HG03521 (cell line): Measurements from ENCODE around the gene SOAT2.
A peak's percentile ranks its signal among the peaks of the same experiment; 100 is the strongest.
"Not testable (repeated sequence)": the region's sequence is repeated elsewhere in the genome, so short reads cannot be mapped to it uniquely, and the experiment has no call there.

Experiments
- ATAC-seq: cut with Tn5 transposase; IDR thresholded peaks from one replicate; pipeline ENCODE4 v1.9.1; 2021; ENCODE audit warnings: mild to moderate bottlenecking, moderate library complexity; ENCODE audit not compliant: unreplicated experiment

SOAT2 gene

DNA sequence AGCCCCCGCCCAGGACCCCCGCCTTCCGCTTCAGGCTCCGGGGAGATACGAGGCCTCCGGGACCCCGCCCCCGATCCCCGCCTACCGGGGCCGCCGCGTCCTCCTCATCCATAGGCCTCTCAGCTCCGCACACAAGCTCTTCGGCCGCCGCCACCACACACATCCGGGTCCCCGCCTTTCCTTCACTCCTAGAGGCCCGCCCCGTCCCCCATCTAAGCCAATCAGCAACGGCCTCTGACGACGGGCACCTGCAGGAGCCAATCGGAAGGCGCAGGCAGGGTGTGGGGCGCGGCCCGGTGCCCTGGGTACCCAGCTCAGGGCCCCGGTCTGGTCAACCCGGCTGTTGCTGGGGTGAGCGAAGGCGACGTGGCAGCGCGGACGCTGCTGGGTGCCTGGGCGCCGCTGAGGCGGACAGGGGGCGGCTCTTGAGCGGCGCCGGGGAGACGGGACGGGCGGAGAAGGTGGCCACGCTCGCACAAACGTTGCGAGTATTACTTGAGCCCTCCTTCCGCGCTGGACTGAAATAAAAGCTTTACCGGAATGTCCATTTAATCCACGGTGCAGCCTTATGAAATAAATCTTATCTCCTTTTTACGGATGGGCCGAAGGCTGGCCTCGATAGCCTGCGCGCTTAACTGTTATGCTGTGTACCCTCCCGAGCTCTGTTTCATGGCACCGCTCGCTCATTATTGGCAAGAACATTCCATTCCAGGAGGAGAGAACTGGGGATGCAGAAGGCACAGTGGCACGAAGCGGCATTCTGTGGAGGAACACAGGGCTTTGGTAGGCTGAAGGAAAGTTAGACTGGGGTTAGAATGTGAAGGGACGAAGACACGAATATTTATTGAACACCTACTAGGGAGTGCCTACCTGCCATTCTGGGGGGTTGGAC is 23.8 kb upstream of the SOAT2 start, which contains the start of gene SPRYD3:
Gene SPRYD3 (minus strand): TSS at position 165 of the 892 bp plus-strand sequence. CDS start 57 bp downstream, at position 108.
- ATAC-seq, result peak; percentile 98

- no peak for ATAC-seq
Observed at GRCh38 chr12:53082637-53083175, 20.6 kb upstream of the SOAT2 start.

GRCh38 chr12:53086361-53086760 is 16.9 kb upstream of the SOAT2 start:
- ATAC-seq, result no peak

DNA sequence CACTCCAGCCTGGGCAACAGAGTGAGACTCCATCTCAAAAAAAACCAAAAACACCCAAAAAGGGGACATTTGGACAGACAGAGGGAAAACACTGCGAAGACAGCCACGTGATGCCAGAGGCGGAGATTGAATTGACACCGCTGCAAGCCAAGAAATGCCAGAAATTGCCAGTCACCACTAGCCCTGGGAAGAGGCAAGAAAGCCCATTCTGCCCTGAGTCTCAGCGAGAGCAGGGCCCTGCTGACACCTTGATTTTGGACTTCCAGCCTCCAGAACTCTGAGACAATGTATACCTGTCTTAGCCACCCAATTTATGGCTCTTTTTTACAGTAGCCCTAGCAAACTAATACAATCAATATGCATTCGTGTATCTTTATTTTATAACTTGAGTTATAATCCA is 13.2 kb upstream of the SOAT2 start:
- ATAC-seq, result no peak

DNA sequence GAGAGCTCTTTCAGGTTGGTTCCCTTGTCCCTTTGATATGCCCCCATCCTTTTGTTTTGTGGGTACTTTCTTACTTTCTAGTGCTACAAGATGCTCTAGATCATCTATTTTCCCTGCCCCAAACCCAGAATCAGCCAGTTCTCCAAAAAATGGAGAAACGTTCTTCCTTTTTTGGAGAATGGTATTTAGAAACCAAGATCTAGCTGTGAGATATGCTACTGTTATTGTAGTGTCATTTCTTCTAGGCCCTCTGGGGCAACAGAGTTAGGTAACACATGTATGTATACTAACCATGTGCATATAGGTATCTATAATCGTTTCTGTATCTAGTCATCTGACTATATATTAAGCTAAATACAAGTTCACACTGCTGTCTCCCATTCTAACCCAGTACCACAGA is 12.7 kb upstream of the SOAT2 start:
- no peak for ATAC-seq

- no peak for ATAC-seq
Observed at GRCh38 chr12:53091756-53092155, 11.5 kb upstream of the SOAT2 start.

GRCh38 chr12:53093777-53094393 is 9.4 kb upstream of the SOAT2 start:
- ATAC-seq, result no peak

DNA sequence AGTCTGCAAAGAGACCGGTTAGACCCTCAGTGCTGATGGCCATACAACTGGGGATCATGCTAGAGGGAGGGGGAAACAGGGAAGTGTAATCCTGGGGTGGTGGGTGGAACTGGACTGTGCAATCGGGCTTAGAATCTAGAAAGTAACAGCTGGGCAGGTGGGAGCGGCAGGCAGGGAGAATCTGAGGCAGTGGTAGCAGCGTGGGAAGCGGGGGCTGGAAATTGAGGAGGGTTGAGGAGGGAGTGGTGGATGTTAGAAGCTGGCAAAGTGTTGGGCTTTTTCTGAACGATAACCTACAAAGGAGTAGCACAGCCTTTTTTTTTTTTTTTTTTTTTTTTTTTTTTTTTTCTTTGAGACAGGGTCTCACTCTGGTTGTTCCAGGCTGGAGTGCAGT is 8.9 kb upstream of the SOAT2 start:
- no peak for ATAC-seq

DNA sequence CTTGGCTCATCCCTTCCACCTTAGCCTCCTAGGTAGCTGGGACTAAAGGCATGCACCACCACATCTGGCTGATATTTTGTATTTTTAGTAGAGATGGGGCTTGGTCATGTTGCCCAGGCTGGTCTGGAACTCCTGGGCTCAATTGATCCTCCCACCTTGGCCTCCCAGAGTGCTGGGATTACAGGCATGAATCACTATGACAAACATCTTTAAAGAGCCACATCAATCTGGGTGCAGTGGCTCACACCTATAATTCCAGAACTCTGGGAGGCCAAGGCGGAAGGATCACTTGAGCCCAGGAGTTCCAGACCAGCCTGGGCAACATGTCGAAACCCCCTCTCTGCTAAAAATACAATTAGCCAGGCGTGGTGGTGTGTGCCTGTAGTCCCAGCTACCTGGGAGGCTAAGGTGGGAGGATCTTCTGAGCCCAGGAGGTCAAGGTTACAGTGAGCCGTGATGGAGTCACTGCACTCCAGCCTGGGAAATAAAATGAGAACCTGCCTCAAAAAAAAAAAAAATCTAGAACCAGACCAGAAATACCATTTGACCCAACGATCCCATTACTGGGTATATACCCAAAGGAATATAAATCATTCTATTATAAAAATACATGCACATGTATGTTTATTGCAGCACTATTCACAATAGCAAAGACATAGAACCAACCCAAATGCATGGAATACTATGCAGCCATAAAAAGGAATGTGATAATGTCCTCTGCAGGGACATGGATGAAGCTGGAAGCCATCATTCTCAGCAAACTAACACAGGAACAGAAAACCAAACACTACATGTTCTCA is 8.3 kb upstream of the SOAT2 start:
- not testable (repeated sequence) for ATAC-seq

DNA sequence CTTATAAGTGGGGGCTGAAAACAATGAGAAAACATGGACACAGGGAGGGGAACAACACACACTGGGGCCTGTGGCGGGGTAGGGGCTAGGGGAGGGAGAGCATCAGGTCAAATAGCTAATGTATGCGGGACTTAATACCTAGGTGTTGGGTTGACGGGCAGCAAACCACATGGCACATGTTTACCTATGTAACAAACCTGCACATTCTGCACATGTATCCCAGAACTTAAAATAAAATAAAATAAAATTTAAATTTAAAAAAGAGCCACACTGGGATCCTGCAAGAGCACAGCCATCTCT is 7.7 kb upstream of the SOAT2 start:
- not testable (repeated sequence) for ATAC-seq

- ATAC-seq, result no peak
Observed at GRCh38 chr12:53096089-53096741, 7.1 kb upstream of the SOAT2 start.

DNA sequence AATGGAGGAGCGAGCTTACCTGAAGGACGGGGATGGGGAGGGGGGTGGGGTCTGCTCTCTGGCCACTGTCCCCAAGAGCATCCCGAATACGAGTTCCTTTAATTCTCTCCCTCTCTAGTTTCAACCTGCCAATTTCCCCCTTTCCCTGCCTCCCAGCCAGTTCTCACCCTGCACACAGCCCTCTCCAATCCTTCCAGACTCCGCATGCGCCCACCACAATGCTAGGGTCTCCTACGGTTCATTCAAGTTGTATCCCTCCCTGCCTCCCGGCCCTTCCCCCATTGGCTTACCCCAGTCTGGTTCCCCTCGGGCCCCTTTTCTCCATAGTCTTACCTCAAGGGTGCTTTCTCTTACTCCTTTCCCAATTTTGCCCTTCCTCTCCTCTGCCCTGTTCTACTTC is 6.5 kb upstream of the SOAT2 start:
- ATAC-seq, result no peak

- no peak for ATAC-seq
Observed at GRCh38 chr12:53097207-53097563, 6.1 kb upstream of the SOAT2 start.

DNA sequence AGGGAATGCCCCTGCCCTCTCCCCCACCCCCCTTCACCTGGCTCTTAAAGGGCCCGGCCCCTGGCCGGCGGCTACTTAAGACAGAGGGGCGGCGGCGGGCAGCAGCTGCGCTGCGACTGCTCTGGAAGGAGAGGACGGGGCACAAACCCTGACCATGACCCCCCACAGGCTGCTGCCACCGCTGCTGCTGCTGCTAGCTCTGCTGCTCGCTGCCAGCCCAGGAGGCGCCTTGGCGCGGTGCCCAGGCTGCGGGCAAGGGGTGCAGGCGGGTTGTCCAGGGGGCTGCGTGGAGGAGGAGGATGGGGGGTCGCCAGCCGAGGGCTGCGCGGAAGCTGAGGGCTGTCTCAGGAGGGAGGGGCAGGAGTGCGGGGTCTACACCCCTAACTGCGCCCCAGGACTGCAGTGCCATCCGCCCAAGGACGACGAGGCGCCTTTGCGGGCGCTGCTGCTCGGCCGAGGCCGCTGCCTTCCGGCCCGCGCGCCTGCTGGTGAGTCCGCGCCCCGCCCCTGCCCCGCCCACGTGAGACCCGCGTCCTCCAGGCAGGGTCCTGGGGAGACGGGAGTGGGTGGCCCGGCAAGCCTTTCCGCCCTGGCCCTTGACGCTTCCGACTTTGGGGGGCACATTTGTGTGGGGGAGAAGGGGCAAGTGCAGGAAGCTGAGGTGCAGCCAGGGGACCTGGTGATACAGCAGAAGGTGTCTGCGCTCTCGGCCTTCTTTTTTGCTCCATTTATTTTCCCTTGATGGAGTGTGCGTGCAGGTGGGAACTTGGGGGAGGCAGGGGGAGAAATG is 5.5 kb upstream of the SOAT2 start, which contains the start of gene IGFBP6:
Gene IGFBP6 (plus strand): TSS at position 104 of the 790 bp plus-strand sequence. CDS start 51 bp downstream, at position 155.
- ATAC-seq, result peak; percentile 43

DNA sequence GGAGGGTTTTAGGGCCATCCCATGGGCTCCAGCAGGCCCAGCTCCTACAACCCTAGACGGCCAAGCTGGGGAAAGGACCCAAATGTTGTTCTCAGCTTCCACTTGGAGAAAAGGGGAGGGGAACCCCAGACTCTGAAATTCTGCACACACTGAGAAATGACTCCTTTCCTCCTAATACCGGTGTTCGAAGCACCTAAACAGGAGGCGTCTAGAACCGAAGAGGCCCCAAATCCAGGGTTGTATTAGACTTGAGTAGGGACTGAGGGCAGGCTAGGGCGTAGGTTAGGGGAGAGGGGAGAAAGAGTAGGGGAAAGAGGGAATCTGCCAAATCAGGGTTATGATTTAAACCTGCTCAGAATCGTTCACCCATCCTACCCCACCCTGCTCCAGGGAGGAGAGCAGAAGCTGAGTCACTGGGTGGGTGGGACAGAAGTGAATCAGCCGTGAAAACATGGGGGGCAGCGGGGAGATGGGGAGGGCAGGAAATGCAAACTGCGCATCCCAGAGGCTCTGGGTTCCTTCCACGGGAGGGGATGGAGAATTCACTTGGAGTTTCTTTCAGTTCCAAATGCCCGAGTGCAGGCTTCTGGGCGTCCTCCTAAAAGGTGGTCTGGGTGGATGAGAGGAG is 4.8 kb upstream of the SOAT2 start:
- no peak for ATAC-seq

DNA sequence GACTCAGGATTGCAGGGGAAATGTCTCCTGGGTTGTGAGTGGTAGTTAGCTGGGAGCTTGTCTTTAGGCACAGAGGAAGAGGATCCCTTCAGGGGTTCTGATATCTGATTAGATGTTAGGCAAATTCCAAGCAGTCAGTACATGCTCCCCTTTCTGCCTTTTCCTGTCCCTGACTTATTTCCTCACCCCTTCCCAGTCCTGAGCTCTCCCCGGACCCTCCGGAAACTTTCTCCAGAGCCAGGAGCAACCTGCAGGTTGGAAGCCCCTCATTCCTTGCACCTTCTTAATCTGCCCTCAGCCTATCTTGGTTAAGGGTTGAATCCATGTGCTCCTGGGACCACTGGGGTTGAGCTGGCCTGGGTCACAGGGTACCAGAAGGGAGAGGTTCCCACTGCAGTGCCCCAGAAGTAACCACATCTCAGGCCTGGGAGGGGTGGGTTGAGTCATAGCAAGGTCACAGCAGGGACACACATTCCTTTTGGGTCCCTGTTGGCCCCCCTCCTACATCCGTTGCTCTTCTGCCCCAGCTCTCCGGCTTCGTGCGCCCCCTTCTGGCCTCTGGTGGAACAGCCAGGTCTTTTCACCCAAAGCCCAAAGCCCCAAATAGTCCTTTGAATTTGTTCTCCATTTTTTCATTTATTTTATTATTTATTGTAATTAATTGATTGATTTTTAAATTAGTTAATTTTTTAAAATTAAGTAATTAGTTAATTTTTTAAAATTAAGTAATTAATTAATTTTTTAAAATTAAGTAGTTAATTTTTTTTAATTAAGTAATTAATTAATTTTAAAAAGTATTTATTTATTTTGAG is 4.0 kb upstream of the SOAT2 start:
- ATAC-seq, result no peak

GRCh38 chr12:53100466-53101151 is 2.7 kb upstream of the SOAT2 start:
- no peak for ATAC-seq

DNA sequence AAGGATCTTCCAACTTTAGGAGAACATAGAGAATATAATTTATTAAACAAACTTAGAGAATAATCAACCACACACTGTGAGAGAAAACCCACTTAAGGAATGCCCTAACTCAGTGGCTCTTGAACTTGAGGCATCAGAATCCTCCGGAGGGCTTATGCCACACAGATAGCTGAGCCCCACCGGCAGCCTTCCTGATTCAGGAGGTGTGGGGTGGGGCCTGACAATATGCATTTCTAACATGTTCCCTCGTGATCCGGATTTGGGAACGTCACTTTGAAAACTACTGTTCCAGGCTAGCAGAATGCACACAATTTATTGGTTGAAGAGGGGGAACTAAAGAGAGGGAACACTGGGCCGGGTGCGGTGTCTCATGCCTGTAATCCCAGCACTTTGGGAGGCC is 2.0 kb upstream of the SOAT2 start:
- no peak for ATAC-seq
